Measurements from ENCODE around the gene CEP68.

The CEP68 gene

DNA sequence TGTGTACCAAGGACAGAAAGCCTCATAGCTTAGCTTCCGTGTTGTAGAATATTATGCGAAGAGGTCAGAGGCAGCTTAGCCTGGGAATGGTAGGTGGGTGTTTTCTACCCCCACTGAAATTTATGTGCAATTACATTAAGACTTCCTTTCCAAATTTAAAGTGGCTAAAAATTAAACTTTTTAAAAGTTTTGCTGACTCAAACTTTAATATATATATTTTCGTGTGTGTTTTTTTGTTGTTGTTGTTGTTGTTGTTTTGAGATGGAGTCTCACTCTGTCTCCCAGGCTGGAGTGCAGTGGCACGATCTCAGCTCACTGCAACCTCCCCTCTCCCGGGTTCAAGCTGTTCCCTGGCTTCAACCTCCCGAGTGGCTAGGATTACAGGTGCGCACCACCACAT is 77.9 kb downstream of the CEP68 start:
- DNase-seq: no peak

DNA sequence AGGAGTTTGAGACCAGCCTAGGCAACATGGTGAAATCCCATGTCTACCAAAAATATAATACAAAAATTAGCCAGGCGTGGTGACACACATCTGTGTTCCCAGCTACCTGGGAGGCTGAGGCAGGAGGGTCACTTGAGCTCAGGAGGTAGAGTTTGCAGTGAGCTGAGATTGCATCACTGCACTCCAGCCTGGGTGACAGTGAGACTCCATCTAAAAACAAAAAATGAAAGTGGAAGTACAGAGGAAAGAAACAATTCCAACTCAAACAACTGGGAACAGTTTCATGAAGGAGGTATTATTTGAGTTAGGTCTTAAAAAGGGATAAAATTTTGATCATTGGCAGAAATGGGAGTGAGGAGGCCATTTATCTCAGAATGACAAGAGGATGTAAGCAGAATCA is 80.0 kb downstream of the CEP68 start:
- DNase-seq: no peak
